GM19035 (cell line): ENCODE data around the gene FAM204A.

Experiments used
- ATAC-seq: cut with Tn5 transposase; IDR thresholded peaks from one replicate; pipeline ENCODE4 v1.9.1; 2021; ENCODE audit not compliant: unreplicated experiment

Gene FAM204A

DNA sequence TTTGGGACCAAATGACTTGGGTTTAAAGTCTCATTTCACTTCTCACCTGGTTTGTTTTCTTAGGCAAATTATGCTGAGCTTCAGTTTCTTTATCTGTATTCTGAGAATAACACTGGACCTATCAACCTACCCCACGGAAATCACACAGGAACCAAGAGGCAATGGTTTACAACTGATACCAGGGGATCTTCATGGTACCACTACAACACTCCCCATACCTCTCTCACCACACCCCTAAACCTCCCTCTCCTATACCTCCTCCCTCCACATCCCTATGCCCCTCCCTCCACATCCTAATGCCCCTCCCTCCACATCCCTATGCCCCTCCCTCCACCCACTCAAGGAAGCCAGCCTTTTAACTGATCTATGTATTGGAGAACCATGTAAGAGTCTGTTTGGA is 9.9 kb downstream of the FAM204A start:
- peak; percentile 50 for ATAC-seq

DNA sequence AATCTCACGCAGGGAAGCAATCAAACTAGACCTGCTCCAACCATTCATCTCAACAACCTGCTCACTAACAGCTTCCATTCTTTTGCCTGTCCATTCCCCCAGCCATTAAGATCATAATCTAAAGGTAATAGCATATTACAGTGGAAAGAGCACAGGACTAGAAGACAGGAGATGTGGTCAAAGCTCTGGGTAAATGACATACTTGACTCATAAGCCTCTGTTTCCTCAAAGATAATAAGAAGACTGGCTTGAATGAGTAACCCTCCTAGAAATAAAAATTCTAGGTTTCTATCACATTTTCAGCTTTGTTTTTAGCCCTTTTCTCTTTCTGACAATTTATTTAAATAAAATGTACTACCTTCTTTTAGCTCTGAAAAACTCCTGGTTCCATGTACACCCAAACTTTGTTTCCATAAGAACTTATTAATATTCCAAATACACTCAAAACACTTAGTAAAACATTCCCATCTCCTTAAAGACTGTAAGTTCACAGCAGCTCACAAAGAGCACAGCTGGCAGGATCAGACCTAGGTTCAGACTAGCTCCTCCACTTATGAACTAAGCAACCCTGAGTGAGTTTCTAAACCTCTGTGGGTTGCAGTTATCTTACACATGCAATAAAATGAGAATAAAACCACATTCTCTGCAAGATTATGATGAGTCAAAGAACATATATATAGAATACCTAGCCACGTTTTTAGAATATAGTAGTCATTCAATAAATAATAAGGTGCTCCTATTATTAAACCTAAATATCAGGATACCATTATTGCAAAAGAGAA is 11.6 kb downstream of the FAM204A start:
- no peak for ATAC-seq

DNA sequence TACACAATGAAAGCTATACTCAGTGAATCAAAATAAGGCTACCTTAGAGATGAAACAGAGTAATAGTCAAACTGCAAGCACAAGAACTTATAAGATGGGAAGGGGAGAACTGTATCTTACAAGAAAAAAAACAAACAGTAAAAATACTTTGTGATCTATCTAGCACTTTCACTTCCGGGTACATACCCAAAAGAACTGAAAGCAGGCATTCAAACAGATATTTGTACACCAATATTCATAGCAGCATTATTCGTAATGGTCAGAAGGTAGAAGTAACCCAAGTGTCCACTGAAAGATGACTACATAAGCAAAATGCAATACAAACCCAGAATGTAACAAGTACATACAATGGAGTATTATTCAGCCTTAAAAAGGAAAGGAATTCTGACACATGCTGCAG is 18.0 kb downstream of the FAM204A start:
- ATAC-seq: no peak

DNA sequence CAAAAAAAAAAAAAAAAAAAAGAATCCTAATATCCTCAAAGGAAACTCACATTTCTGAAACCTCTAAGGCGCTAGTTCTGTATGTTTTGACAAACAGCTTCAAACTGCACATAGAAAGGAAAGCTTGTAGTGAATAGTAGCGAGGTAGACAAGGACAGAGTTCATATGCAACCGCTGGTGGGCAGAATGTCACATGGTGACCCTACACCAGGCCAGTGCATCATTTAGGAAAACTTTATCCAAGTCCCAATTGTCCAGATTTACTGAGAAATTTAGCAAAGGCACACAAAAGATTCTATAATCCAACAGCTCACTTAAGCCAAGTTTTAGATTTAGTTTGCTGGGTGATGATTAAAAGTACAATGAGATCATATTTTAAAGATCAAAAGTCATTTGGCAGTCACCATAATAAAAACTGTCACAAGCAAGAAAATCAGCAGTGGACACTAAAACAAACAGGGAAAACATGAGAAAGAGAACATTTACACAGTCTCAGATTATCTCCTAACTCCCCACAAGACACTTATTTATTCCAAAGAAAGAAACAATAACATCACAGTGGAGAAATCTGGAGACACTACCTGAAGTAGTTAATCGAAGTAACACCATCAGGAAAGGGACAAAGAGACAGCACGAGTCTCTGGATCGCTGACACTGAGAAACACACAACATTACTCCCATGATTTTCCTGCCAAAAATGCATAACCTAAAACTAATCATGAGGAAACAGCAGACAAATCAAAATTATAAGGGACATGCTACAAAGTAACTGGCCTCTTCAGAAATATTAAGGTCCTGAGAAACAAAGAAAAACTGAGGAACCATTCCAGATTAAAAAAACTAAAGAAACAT is 20.2 kb downstream of the FAM204A start:
- no peak for ATAC-seq

DNA sequence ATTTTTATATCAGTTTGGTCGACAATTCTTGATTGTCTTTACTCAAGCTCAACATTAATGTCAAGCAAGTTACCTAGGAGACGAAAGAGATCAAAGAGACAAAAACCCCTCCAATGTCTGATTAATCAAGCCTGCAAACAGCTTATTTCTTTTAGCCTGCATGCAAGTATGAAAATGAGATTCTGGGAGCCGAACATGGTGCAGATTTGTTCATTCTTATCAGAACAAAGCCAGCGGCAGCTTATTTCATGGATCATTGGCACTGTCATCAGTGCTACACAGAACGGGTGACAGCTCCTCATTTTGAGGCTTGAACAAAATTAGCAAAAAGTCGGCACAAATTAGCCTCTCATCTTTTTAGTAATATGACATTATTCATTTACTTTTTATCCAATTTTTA is 26.5 kb downstream of the FAM204A start:
- ATAC-seq: no peak

DNA sequence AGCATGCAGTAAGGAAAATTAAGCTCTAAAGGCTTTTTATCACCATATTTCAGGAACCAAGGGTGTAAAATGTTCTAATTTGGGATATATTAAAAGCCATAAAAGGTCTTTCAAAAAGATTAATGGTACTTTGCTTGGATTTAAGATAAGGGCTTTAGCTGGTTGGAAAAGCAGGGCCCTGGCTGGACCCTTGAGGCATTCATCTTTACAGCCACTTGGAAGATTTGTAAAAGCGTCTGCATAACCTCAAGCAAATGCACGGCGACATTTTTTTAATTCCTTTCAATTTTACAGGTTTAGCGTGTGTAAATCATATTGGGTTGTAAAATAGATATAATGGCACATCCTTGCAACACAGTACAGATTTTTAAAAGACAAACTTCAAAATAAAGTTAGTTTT is 27.2 kb downstream of the FAM204A start:
- ATAC-seq: no peak

DNA sequence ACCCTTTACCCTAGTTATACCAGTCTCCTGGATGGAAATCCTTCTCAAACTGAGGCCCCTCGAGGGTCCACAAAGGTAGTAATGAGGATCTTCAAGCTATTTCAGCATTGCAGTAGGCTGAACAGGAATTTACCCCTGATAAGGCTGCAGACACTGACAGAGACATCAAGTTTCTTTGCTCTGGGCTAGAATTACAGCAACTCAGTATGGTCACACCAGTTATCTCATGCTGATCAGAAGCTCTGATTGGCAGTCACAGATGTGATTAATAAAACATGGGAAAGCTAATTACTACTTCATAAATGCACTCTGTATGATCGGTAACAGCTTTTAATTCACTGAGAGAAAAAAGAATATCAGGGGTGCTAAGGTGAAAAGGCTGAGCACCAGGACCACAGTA is 30.6 kb downstream of the FAM204A start:
- no peak for ATAC-seq

DNA sequence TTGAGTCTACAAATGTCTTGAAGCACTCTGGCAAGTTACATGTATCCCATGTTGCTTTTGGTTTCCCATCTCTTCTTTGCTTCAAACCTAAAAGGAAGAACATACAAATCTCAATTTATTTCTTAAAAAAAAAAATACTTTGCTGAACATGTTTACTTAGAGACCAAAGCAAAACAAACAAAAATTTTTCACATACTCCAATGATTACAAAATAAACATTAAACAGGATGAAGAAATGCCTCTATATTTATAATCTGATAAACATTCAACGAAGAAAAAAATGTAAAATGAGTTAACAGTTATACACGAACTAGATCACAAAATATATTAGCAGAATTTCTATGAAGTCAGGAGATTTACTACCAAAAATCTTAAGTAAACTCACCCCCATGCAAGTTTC is 31.3 kb downstream of the FAM204A start:
- no peak for ATAC-seq

DNA sequence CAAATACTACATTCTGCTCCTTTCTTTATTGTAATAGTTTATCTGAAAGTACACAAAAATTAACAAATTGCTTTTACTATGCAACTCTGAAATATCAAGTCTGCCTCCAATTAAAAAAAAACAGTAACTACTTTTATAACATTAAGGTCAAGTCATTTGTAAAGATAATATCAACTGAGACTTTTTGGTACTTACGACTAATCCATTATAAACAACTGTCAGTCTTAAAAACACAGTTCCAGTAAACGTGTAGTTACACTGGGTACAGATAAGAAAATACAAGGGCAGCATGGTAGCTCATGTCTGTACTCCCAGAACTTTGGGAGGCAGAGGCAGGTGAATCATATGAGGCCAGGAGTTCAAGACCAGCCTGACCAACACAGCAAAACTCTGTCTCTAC is 32.2 kb downstream of the FAM204A start:
- ATAC-seq: no peak

DNA sequence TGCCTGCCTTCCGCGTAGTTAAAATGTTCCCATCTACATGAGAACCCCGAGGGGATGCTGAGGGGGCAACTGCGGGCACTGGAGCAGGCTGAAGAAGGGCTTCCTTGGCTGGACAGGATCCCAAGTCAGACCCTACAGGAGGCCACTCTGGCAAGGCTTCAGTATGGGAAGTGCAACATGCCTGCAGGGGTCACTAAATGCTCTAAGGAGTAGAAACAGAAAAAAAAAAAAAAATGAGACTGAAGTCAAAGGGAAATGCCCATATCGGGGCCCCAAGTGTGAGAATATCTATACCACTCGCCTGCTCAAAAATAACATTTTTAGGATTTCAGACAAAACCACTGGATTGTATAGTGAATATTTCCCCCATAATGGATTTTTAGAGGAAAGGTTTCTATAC is 33.5 kb downstream of the FAM204A start:
- no peak for ATAC-seq

DNA sequence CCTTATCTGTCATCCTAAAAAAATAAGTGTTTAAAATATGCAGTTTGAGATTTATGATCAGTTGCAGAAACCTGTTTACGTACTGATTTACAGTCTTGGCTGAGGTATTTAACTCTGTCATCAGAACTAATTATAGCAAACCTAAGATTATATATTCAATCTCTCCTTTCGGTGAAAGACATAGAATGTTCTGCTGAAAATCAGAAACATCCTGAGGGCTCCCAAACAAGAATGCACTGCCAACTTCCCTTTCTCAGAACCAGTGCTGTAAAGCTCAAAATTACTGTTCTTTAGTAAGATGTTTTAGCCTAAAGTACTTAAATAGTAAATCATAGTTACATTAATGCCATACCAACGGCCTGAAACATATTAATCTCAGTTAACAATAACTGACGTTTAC is 34.3 kb downstream of the FAM204A start:
- ATAC-seq: no peak

DNA sequence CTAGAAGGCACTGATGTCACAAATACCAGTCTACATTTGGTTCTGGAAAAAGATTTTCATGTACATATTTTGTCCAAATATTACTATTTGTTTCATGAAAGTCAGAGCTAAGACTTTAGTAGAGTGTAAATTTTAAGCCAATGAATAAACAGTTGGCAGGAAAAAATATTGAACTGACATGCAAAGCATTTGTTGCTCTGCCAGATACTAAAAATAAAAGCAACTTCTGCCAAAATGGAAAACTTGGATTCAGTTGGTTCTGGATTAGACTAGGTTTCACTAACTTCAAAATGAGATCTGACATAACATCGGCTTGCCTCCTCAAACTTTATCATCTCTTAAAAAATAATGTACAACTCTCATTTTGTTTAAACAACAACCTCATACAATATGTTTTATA is 34.9 kb downstream of the FAM204A start:
- ATAC-seq: no peak

DNA sequence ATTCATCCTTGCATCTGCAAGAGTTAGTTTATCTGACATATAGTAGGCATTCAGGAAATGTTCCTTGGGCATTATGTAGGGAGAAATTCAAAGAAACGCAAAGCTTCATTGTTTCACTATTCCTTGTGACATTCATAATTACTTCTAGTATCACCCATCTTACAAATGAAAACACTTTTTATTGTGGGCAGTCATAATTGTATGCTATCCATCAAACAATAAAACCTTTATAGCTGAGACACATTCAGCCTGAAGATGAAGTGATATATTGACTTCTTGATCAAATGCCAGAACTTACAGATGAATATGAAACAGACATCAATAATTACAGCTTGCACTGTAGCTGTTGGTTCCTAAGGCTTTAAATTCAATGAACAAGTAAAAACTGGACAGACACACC is 36.4 kb downstream of the FAM204A start:
- no peak for ATAC-seq

DNA sequence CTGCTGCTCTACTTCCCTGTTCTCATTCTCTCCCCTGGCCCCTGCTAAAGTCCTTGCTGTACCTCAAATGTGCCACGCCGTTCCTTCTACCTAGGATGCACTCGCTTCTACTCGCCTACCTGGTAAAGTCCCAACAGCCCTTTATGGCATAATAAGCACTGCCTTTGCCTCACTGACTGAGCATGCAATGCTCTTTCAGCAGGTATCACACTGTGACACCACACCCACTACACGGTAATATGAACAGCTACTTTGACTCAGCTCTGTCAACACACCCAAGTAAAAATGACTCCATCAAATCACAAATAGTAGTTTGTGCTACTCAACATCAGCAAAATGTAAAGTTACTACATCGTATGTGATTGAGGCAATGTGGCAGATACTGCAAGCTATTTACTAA is 37.6 kb downstream of the FAM204A start:
- ATAC-seq: no peak

DNA sequence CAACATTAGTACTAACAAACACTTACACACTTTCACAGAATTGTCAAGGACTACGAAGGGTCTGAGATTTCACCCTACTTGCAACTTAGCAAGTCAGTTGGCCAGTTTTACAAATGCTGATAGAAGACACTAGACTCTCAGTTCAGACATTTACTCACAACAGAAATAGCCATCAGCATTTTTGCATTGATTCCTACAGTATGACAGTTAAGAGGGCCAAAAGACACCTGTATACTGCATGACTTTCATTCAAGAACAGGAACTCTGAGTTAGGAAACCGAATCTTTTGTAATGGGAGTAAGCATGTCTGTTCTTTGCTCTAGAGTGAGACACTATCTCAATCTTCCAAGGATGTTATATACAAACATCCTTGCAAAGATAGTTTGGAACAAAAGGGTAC is 40.9 kb downstream of the FAM204A start:
- ATAC-seq: no peak

DNA sequence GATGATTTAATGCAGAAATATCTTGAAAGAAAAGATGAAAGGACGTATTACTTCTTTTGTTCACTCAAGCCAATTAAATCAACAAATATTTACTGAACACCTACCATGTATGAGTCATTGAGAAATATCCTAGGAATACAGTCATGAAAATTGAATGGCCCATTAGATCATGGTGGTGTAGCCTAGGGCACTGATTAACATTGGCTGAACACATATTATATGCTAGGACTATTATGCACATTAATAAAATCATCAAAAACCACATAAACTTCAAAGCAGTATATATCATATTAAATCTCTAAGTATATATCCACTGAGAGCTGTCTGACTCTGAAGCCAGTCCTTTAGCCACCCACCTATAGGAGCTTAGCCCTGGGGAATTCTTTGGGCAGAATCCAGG is 41.8 kb downstream of the FAM204A start:
- no peak for ATAC-seq

DNA sequence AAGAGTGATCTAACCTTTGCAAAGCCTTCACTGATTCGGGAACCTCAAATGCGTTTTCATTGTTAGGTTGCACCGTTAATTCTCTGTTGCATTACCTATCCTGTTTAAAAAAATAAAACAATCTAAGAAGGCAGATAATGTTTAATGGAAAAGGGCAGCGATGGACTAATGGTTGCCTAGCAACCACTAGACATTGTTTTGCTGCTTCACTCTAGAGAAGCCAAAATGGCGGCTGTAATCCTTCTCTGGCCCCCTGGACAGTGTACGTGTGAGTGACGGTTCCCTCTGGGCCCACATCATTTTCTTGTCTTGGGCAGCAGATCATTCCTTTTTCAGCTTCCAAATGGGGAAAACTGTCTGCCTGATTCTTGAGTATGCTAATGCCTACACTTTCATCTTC is 43.3 kb downstream of the FAM204A start:
- no peak for ATAC-seq

DNA sequence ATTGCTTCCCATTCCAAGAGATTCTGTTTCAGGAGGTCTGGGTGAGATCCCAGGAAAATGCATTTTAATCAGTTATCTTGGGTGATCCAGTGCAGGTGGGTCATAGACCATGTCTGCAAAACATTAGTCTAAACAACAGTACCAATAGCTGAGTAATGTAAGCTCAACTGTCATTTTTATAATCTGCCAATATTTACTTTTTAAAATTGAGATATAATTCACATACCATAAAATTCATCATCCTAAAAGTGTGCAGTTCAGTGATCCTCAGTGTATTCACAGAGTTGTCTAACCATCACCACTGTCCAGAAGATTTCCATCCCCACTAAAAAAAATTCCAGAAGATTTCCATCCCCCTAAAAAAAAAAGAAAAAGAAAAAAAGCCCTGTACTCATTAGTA is 51.0 kb downstream of the FAM204A start:
- ATAC-seq: no peak

DNA sequence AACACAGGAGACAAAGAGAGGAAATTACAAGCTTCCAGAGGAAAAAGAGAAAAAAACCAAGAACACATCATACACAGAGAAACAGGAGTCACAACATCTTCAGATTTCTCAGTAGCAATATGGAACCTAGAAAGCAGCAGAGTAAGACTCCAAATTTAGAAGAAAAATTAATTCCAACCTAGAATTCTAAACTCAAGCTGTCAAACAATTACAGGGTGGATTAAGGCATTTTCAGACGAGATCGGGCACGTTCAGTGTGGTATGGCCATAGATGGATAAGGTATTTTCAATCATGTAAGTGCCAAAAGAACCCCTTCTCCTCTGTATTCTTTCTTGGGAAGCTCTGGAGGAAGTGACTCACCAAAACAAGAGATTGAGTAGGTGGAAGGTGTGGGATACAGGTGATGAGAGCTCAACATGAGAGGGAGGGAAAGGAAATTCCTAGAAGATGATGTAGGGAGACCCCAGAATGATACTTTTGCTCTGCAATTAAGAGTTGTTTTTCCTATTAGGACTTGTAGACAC is 51.6 kb downstream of the FAM204A start:
- ATAC-seq: no peak

DNA sequence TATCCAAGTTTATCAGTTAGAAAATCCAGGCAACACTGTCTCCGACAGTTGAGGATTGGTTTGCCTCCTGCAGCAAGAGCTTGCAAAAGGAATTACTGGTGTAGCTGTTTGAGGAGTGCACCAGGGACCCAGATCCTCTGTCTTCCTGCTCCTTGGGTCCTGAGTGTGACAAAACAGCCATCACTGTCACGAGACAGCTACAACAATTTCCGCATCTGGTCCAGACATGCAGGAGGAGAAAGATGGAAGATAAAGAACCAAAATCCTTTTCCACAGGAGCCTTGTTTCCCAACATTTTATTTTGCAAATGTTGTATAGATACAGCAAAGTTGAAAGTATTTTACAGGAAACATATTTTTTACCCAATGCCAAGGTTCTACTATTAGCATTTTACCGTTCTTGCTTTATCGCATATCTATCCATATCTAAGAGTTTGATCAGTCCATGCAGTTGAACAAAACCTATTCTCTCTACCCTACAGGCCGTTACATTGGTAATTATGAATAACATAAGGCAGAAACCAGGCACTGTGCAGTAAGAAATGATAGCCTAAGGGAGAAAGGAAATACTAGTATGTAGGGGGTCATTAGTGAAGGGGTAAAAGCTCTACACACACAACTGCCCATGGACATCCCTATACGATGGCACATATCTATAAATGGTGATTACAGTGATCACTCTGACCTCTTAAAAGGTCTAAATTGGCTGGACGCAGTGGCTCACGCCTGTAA is 54.9 kb downstream of the FAM204A start:
- no peak for ATAC-seq

DNA sequence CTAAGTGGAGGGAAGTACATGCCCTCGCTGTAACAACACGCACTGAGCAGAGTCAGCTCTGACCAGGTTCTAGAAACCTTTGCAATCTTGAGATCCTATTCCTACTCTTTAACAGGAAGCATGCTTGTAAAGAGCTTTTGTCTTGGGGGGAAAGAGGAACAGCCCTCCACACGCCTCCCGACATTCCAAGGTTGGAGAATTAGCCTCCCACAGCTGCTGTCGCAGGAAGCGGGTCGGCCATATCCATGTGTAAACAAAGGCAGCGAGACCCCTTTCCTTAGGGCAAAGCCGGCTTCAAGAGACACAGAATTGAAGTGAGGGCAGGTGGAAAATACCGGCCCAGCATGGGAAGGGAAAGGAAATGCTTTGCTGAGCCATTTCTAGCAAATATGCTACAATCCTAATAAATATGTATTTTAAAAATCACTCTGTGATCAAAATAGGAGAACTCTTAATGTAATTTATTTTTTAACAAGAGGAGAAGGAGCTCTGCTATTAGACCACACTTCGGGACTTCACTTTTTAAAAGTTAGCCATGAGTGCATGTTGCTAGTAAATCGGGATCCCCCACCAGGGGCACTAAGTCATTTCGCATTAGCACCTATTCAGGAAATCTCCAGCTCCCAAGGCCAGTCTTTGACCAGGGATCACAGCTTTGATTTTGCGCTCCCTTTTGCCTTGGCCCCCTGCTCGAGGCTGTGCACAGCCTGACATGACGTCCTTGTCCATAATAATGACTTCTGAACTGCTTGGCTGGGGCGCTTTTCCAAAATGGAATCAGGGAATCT is 55.9 kb downstream of the FAM204A start:
- no peak for ATAC-seq
